Stimulated activated CD4-positive, alpha-beta T cell treated with anti-CD3 and anti-CD28 coated beads, Interleukin-1b, Interleukin-23, amount 100 ng/mL, for 4 hours (primary cell): ENCODE measurements around the gene CUL7.
"Not testable (repeated sequence)": the region's sequence is repeated elsewhere in the genome, so short reads cannot be mapped to it uniquely, and the experiment has no call there.

Experiments used
- DNase-seq, 2 donors: peaks; one replicate each; pipeline ENCODE4 v3.0.0-alpha.2; 2020; ENCODE audit warnings: low read depth in 2 of 2

Gene CUL7

DNA sequence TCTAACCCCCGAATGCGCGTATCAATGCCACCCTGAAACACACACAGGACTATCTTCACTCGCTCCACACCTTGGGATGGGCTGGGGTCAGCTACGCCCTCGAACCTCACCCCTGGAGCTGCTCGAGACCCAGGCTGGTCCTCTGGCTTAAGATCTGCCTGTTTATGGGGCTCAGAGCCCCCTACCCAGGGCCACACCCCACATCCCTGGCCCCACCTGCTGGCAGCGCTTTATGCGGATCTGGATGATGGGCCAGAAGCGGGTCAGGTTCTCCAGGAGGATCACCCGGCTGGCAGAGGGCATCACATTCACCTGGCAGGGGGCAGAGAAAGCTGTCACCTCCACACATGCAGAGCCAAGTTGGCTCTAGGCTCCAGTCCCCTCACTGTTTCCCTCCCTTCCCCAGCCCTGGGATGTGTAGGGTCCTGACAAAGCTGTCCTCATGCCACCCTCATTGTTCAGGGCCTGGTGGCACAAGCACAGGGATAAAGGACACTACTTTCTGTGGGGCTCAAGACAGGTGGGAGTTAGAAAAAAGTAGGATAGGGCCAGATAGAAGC is 8.2 kb downstream of the CUL7 start:
- no peak for DNase-seq

DNA sequence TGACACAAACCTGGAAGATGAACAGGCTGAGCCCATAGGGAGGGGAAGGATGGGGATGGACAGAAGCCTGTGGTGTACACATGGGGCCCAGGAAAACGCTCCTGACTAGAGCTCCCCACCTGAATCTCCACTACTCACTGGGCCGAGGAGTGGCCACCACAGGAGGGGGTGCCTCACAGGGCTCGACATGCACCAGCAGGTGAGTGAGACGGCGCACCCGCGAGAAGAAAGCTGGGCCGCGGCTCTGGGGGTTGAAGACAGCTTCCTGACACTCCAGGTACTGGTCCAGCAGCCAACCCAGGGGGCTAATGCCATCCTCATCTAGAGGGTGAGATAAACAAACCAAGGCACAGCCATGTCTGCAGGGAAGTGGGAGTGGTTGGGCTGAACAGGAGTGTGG is 10.3 kb downstream of the CUL7 start:
- DNase-seq = no peak

DNA sequence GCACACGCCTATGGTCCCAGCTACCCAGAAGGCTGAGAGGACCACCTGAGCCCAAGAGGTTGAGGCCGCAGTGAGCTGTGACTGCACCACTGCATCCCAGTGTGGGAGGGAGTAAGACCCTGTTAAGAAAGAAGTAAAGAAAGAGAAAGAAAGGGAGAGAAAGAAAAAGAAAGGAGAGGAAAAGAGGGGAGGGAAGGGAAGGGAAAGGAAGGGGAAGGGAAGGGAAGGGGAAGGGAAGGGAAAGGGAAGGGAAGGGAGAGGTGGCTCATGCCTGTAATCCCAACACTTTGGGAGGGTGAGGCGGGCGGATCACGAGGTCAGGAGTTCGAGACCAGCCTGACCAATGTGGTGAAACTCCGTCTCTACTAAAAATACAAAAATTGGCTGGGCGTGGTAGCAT is 12.2 kb downstream of the CUL7 start:
- DNase-seq = not testable (repeated sequence)

DNA sequence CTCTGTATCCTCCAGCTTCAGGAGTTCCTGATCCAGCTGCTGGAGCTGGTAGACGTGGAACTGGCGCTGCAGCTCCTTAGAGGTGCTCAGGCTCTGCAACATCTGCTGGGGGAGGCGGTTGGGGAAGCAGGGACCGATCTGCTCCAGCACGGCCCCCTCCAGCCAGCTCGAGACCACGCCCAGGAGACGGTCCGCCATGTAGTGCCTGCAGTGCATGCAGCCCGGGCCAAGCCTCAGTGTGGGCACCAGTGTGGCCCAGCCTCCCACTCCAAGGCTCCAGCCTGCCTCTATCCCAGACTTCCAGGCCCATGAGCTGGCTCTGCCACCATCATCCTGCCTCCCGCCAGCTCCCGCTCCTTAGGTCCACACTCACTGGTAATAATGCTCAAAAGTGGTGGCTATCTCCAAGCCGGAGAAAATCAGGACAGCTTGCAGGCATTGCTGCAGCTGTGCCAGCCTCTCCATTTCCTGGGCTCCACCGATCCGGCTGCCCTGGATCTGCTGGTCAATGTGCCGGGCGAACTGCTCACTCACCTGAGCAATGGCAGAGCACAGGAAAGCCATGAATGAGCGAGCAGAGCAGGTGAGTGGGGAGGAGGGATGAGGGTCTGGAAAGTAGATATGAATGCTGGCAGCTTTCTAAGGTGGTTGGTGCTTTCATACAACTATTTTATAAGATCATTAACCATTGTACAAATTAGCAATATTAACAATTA is 13.0 kb downstream of the CUL7 start:
- no peak for DNase-seq

- no peak for DNase-seq
These were observed 14.9 kb downstream of the CUL7 start for GRCh38 chr6:43038727-43039126.

- DNase-seq = no peak
These were observed 15.9 kb downstream of the CUL7 start for GRCh38 chr6:43037706-43038105.

GRCh38 chr6:43037197-43037596 is 16.5 kb downstream of the CUL7 start:
- no peak for DNase-seq

DNA sequence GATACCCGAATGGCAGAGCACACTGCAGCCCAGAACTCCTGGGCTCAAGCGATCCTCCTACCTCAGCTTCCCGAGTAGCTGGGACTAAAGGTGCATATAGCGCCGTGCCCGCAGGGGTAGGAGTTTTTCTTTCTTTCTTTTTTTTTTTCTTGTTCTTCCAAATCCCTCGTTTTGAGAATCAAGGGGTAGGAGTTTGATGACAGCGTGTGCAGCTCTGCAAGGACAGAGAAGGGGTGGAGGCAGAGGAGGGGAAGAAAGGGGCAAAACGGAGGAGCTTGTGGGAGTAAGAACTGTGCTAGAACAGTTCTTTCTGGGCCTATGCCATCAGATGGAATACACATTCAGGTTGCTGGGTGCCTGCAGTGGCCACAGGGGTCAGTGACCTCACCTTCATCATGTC is 16.9 kb downstream of the CUL7 start:
- DNase-seq = no peak

DNA sequence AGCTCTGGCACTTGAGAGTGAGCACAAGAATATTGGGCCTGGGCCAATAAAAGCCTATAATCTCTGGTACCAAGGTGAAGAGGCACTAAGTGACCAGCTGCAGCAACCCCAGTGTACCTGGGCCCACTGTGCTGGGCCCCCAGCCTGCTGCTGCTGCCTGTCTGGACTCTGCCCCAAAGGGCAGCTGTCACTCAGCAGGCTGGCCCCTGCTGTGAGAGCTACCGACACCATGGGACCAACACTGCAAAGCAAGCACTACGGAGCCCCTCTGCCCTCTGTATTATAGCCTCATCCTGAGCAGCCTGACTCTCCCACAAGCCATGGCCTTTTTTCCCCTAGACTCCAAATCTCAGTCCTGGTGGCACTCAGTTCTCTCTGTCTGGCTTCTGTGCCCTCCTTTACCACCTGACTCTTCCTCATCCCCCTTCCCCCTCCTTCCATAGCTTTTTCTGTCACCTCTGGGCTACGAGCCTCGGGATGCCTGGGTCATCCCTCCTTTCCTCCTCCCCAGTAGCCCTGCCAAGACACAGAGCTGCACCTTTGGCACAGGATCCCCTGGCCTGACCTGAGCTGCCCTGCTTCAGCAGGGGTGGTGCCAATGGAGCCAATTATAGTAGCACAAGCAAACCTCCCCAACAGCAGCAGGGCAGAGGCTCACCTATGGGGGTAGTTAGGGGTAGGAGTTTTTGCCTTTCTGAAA is 18.0 kb downstream of the CUL7 start:
- DNase-seq = no peak

- no peak for DNase-seq
These were observed 19.5 kb downstream of the CUL7 start for GRCh38 chr6:43034190-43034525.

DNA sequence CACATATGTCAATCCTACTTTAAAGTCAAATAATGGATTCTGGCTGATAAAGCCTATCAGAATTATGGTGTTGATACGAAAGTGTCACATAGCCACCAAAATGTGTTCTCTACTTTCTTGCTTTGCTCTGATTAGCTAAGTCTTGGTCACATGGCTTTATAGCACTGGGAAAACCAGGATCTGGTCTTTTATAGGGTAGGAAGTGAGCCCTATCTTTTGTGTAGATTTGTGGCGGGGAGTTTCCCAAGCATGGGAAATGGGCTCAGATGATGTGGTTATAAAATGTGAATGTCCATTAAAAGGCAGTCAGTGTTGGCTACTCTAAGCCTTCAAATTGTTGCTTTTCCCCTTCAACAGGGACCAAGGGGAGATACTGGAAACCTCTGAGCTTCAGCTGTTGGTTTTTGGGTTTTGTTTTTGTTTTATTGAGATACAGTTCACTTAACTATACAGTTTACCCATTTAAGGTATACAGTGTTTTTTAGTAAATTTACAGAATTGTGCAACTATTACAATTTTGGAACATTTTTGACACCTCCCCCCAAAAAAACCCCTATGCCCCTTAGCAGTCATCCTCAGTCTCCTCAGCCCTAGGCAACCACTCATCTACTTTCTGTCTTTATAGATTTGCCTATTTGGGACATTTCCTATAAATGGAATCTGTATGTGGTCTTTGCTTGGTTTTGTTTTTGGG is 20.0 kb downstream of the CUL7 start:
- DNase-seq = no peak

- no peak for DNase-seq
These were observed 21.3 kb downstream of the CUL7 start for GRCh38 chr6:43032326-43032725.

DNA sequence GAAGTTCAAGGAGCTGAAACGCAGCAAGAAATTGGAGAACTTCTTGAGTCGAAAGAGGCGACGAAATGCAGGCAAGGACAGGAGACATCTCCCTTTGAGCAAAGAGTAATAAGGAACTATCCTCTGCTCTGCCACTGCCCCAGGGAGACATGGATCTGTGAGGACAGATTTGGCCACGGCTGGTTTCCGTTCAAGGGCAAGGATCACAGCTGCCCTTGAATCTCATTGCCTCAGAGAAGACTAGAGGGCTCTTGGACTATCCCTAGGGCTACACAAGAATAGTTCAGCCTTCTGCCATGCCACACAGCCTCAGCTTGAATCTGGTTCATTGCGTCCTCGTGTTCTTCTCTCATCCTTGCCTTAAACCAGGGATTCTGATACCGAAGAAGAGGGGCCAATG is 24.5 kb downstream of the CUL7 start:
- no peak for DNase-seq

DNA sequence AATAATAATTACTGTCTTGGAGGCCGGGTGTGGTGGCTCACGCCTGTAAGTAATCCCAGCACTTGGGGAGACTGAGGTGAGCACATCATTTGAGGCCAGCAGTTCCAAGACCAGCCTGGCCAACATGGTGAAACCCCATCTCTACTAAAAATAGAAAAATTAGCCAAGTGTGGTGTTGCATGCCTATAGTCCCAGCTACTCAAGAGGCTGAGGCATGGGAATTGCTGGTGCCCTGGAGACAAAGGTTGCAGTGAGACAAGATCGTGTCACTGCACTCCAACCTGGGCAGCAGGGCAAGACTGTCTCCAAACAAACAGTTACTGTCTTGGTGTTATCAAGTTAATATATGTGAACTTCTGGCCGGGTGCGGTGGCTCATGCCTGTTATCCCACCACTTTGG is 27.3 kb downstream of the CUL7 start:
- DNase-seq = no peak

- no peak for DNase-seq
These were observed 29.2 kb downstream of the CUL7 start for GRCh38 chr6:43024436-43024835.

GRCh38 chr6:43021270-43022047 is 32.2 kb downstream of the CUL7 start, which contains the start of gene RRP36:
RRP36 (plus strand) TSS chr6:43021623; CDS start chr6:43021655, 32 bp downstream.
- DNase-seq = peak; percentile 49 to 70

GRCh38 chr6:43020847-43021246 is 32.8 kb downstream of the CUL7 start:
- DNase-seq = no peak

- no peak for DNase-seq
These were observed 33.5 kb downstream of the CUL7 start for GRCh38 chr6:43020052-43020705.

DNA sequence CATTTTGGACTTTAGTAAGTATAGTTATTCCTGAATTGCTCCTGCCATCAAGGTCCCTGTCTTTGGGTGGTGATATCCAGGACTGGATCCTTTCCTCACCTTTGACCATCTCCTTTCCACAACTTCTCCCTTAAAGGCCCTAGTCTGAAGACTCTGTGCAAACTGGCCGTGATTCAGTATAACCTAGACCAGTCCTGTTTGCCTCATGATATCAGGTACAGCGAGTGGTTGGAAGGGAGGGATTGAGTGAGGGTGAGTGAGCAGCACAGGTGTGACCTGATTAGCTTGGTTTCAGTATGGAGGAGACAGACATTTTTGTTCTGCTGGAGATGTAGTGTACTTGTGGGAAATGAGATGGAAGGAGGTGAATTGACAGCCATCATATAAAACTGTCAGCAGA is 34.5 kb downstream of the CUL7 start:
- no peak for DNase-seq

GRCh38 chr6:43016943-43017334 is 36.7 kb downstream of the CUL7 start:
- DNase-seq = no peak

DNA sequence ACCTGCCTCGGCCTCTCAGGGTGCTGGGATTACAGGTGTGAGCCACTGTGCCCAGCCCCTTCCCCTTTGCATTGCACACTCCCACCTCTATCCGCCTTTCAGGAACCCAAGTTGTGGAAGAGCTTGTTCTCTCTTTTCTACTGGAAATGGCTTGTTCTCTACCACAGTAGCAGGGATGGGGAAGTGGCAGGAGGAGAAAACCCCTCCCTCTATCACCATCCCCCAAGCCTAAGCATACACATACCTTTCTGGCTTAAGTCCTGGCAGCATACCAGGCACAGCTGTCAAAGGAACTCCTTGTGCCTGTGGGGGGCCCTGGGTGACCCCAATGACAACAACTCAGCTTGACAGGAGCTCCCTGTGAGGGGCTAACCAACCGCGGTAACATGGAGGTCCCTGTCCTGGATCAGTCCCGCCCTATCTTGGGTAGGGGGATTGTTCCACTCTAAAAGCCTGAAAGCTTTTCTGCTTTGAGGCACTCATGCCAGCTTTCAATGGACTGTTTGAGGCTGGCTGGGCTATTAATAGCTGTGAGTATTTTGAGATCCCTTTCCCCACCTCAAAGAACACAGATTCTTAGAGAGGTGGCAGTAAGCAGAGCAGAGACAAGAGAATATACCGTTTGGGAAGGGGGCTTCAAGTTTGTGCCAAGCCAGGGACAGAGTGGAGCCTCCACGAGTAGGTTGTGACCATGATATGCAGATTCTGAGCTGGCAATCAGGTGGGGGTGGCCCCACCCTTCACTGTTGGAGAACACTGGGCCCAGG is 37.3 kb downstream of the CUL7 start:
- DNase-seq = no peak
